MM.1S (cell line): ENCODE data around the gene CHD2.

ENCODE experiments used
- CTCF ChIP-seq: fragments of 300-600 bp; sonication (generic); IDR thresholded peaks from 2 replicates; pipeline ENCODE4 v1.5.1; 2016; ENCODE audit warnings: antibody characterized with exemption, low read length, mixed read lengths
- EZH2 ChIP-seq: fragments of 300-600 bp; sonication (generic); optimal IDR thresholded peaks from 2 replicates; pipeline ENCODE3; 2017; ENCODE audit warnings: low read depth, mild to moderate bottlenecking, antibody characterized with exemption, low read length, mixed read lengths
- EZH2phosphoT487 ChIP-seq: fragments of 300-600 bp; sonication (generic); IDR thresholded peaks from 2 replicates; pipeline ENCODE4 v1.6.1; 2018; ENCODE audit warnings: antibody characterized with exemption, low read length

DNA sequence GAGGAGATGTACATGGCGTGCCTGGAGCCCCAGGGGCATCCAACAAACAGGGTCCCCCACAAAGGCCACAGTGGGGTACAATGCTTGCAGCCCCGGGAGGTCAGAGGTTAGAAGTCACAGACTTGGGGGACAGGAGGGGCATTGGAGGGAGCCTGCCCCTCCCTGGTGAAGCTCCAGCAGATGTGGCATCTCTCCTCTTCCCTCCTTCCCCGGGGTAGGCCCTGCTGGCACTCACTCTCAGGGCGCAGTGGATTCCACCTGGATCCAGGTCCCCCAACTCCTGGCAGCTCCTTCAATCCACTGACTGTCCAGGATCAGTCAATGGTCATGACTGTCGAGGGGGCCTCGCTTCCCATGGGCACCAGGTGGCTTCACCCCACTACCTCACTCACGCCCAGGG, 156.7 kb downstream of the CHD2 start:
- no peak for TF ChIP-seq EZH2
- no peak for TF ChIP-seq CTCF
- no peak for TF ChIP-seq EZH2phosphoT487
